ENCODE measurements around the gene NADK2.

DNA sequence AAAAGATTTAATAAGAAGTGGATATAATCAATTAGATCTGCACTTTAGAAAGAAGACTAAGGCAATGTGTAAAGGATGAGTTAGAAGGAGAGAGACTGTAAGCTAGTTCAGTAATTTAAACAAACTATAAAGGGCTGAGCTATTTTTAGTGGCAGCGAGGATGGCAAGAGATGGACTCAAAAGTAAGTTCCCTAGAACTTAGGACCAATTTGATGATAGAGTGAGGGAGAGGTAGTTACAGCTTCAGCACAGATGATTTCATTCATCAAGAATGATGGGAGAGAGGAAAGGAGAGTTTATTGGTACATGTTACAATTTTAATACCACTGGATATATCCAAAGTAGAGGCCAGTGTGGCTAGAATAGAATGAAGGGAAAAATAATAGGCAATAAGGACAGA, 19.1 kb downstream of the NADK2 start:
- TF ChIP-seq, protein P1, sequence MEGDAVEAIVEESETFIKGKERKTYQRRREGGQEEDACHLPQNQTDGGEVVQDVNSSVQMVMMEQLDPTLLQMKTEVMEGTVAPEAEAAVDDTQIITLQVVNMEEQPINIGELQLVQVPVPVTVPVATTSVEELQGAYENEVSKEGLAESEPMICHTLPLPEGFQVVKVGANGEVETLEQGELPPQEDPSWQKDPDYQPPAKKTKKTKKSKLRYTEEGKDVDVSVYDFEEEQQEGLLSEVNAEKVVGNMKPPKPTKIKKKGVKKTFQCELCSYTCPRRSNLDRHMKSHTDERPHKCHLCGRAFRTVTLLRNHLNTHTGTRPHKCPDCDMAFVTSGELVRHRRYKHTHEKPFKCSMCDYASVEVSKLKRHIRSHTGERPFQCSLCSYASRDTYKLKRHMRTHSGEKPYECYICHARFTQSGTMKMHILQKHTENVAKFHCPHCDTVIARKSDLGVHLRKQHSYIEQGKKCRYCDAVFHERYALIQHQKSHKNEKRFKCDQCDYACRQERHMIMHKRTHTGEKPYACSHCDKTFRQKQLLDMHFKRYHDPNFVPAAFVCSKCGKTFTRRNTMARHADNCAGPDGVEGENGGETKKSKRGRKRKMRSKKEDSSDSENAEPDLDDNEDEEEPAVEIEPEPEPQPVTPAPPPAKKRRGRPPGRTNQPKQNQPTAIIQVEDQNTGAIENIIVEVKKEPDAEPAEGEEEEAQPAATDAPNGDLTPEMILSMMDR (IDR thresholded peaks at IDR 0.05), result no peak
- TF ChIP-seq POLR2A (IDR thresholded peaks at IDR 0.05) (no peak), EP300 (IDR thresholded peaks at IDR 0.05) (no peak)

Measured in sigmoid colon (tissue), 4 donors.